Gastrocnemius medialis (tissue), 4 donors: ENCODE measurements around the gene ADD3. TPM values are rescaled to one million over a fixed set of nuclear protein-coding genes. Genes with fewer than 3 reads are reported as not detected.

Source experiments
- ATAC-seq, 2 donors: fragments of 150-250 bp; one replicate each; pipeline ENCODE4 v1.9.1; 2016
- DNase-seq, 2 donors: peaks; one replicate each; pipeline ENCODE4 v3.0.0-alpha.2; 2019
- H3K27ac ChIP-seq, 4 donors: fragments of 200-600 bp; sonication (generic); 1 replicate in 1 of 4; 2 replicates in 3 of 4; pipeline ENCODE4 v1.5.1; 2016 to 2018; ENCODE audit warnings: mild to moderate bottlenecking in 2 of 4, moderate library complexity in 1 of 4
- H3K27me3 ChIP-seq, 3 donors: fragments of 200-600 bp; sonication (generic) in 2 of 3; 1 replicate in 1 of 3; 2 replicates in 2 of 3; pipeline versions ENCODE4 v1.5.1 to v1.6.0; 2016 to 2019; ENCODE audit warnings: mild to moderate bottlenecking in 1 of 3, moderate library complexity in 1 of 3
- H3K36me3 ChIP-seq, 2 donors: fragments of 200-600 bp; sonication (generic) in 1 of 2; one replicate each; pipeline ENCODE4 v1.5.1; 2017 to 2018
- H3K4me1 ChIP-seq, 2 donors: fragments of 200-600 bp; sonication (generic) in 1 of 2; one replicate each; pipeline ENCODE4 v1.5.1; 2016 to 2017; ENCODE audit warnings: mild to moderate bottlenecking in 2 of 2
- H3K4me3 ChIP-seq, 4 donors: fragments of 200-600 bp; sonication (generic) in 3 of 4; 1 replicate in 1 of 4; 2 replicates in 3 of 4; pipeline ENCODE4 v1.5.1; 2016 to 2019; ENCODE audit warnings: mild to moderate bottlenecking in 2 of 4
- H3K9me3 ChIP-seq, 3 donors: fragments of 200-600 bp; sonication (generic) in 2 of 3; 1 replicate in 1 of 3; 2 replicates in 2 of 3; pipeline ENCODE4 v1.5.1; 2016 to 2019
- CTCF ChIP-seq, 5 experiments: fragments of 450-650 bp in 3 of 5; fragments of 200-600 bp in 2 of 5; sonication (generic) in 2 of 5; IDR thresholded peaks in 4 of 5; conservative IDR thresholded peaks in 1 of 5; 1 replicate in 4 of 5; 2 replicates in 1 of 5; pipeline ENCODE4 v1.5.1; 2016 to 2019; ENCODE audit warnings: antibody characterized with exemption in 5 of 5, mild to moderate bottlenecking in 3 of 5, moderate library complexity in 3 of 5
- POLR2A ChIP-seq, 2 donors: fragments of 450-650 bp; IDR thresholded peaks; one replicate each; pipeline ENCODE4 v1.6.1; 2017; ENCODE audit warnings: antibody characterized with exemption in 2 of 2, mild to moderate bottlenecking in 2 of 2, moderate library complexity in 2 of 2
- in situ Hi-C, 4 donors: fragments of 200-750 bp; cut with MboI; loops; one replicate each; pipeline versions ENCODE4 v1.15.0 to v1.8.0; 2017; ENCODE audit warnings: low sequenced_read_pairs in 4 of 4
- intact Hi-C: fragments of 100-400 bp; cut with DNase I; formaldehyde crosslinking; loops from one replicate; pipeline ENCODE4 v1.15.1; 2023; ENCODE audit warnings: low total_unique reads
- total RNA-seq, 4 donors: library from RNA; depleted of rRNA; stranded (reverse); fragments of >200 nt; gene quantifications; one replicate each; pipeline versions ENCODE4 v1.1.0 to v1.2.3, GENCODE V29; 2016

Gene ADD3
- total RNA-seq, 4 donors from 2014 or later, result 16.0 to 31.3 (median 18.4) TPM

GRCh38 chr10:110172155-110172554 is 164.4 kb downstream of the ADD3 start:
- TF ChIP-seq POLR2A (IDR thresholded peaks at IDR 0.05) (no peak), CTCF (IDR thresholded peaks at IDR 0.05 in 4 of 5, conservative IDR thresholded peaks at IDR 0.05 in 1 of 5) (no peak)
- intact Hi-C loops (no loop called here), in situ Hi-C loops (no loop called here)
- DNase-seq (no peak), ATAC-seq (no peak)
- Histone ChIP-seq H3K4me1 (peaks cover 10% of the 10 kb centered on the region in 2 donors), H3K36me3 (no peaks in the 10 kb centered on the region), H3K27me3 (peaks cover 21 to 35% (median 23%) of the 10 kb centered on the region in 3 donors), H3K9me3 (no peaks in the 10 kb centered on the region), H3K4me3 (no peak overlapping the region), H3K27ac (no peak overlapping the region)

- in situ Hi-C loops (no loop called here), intact Hi-C loops (no loop called here)
- H3K4me3 ChIP-seq, result no peak overlapping the region
- H3K4me1 ChIP-seq, result peaks cover 0 to 6% of the 10 kb centered on the region in 2 donors
- ATAC-seq, result no peak
- no peak for DNase-seq
- no peaks in the 10 kb centered on the region for H3K36me3 ChIP-seq
- no peak overlapping the region for H3K27ac ChIP-seq
- no peaks in the 10 kb centered on the region for H3K9me3 ChIP-seq
- TF ChIP-seq CTCF (IDR thresholded peaks at IDR 0.05 in 4 of 5, conservative IDR thresholded peaks at IDR 0.05 in 1 of 5), result no peak
- no peak for TF ChIP-seq POLR2A (IDR thresholded peaks at IDR 0.05)
- peaks cover 7 to 17% (median 12%) of the 10 kb centered on the region in 3 donors for H3K27me3 ChIP-seq
These were observed 166.4 kb downstream of the ADD3 start for GRCh38 chr10:110174201-110174600.

GRCh38 chr10:110174816-110175215 is 167.0 kb downstream of the ADD3 start:
- in situ Hi-C loops, result no loop called here
- H3K27ac ChIP-seq, result no peak overlapping the region

GRCh38 chr10:110175406-110175805 is 167.6 kb downstream of the ADD3 start:
- ATAC-seq, result no peak

More at GRCh38 chr10:110174816-110175215, 167.0 kb downstream of the ADD3 start:
- Histone ChIP-seq H3K4me1 (peaks cover 0 to 6% of the 10 kb centered on the region in 2 donors), H3K36me3 (no peaks in the 10 kb centered on the region), H3K9me3 (no peaks in the 10 kb centered on the region), H3K4me3 (no peak overlapping the region), H3K27me3 (peaks cover 5 to 10% (median 10%) of the 10 kb centered on the region in 3 donors)
- DNase-seq (no peak), ATAC-seq (no peak)
- TF ChIP-seq POLR2A (IDR thresholded peaks at IDR 0.05) (no peak), CTCF (IDR thresholded peaks at IDR 0.05 in 4 of 5, conservative IDR thresholded peaks at IDR 0.05 in 1 of 5) (no peak)
- intact Hi-C loops, result no loop called here

More at GRCh38 chr10:110175406-110175805, 167.6 kb downstream of the ADD3 start:
- peaks cover 0 to 4% of the 10 kb centered on the region in 2 donors for H3K4me1 ChIP-seq
- no peak for TF ChIP-seq POLR2A (IDR thresholded peaks at IDR 0.05)
- TF ChIP-seq CTCF (IDR thresholded peaks at IDR 0.05 in 4 of 5, conservative IDR thresholded peaks at IDR 0.05 in 1 of 5), result no peak
- H3K9me3 ChIP-seq, result no peaks in the 10 kb centered on the region
- no peak for DNase-seq
- intact Hi-C loops, result no loop called here
- peaks cover 5 to 7% (median 5%) of the 10 kb centered on the region in 3 donors for H3K27me3 ChIP-seq
- H3K36me3 ChIP-seq, result no peaks in the 10 kb centered on the region
- in situ Hi-C loops, result no loop called here
- H3K27ac ChIP-seq, result no peak overlapping the region
- H3K4me3 ChIP-seq, result no peak overlapping the region
